GM19397 (cell line): ENCODE data around the gene ZNF74.
"Not testable (repeated sequence)": the region's sequence is repeated elsewhere in the genome, so short reads cannot be mapped to it uniquely, and the experiment has no call there.

Source experiments
- ATAC-seq: cut with Tn5 transposase; IDR thresholded peaks from one replicate; pipeline ENCODE4 v1.9.1; 2021; ENCODE audit warnings: mild to moderate bottlenecking, moderate library complexity; ENCODE audit not compliant: unreplicated experiment

ZNF74 gene

DNA sequence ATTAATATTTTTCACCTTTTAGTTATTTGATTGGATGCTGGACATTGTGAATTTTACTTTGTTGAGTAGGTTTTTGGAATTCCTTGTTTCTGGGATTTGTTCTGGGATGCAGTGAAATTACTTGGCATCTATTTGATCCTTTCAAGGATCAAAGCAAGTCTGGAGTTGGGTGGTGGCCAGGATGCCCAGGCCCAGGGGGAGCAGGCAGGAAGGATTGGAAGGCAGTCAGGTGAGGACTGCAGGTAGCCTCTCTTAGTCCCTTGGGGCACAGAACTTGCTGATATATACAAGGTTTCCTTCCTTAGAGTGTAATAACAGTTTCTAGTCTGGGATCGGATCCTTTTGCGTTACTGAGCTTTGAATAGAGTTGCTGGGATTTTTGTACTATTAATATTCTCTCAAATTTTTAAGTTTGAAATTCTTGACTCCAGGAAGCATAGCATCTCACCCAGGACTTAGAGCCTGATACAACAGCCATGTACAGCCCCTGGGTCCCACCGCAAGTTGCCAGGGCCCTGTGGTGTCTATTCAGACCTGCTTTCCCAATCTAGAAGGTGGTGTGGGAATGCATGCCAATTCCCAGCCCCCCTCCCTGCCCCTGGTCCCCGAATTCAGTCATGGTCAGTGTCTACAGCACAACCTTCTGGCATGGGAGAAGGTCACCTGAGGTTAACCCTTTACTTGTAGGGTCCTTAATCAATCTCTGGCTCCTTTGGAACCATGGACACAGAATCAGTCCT, 6.1 kb downstream of the ZNF74 start:
- ATAC-seq = no peak

DNA sequence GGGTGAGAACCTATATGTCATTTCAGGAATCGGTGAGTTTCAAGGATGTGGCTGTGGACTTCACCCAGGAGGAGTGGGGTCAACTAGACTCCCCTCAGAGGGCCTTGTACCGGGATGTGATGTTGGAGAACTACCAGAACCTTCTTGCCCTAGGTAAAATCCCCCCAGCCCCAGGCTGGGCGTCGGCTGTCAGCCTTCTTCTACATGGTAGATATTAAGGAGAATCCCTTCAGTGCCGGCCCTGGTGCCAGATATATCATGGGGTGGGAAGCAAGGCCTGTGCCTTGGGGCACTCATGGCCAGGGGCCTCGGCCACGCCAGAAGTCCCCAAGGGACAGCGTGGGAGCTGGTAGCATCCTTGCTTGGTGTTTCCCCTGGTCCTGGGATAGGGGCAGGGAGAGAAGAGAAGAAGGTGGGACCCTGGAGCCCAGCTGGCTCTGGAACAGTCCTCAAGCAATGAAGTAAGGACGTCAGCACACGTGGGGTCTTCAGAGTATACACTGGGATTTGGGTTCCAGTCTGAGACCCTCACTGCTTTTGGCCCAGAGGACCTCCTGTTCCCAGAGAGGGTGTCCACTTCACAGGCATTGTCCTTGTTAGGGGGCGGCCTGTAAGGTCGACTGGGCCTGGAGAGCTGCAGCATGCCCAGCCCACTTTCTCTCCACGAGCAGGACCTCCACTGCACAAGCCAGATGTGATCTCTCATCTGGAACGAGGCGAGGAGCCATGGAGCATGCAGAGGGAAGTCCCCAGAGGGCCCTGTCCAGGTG, 6.8 kb downstream of the ZNF74 start:
- ATAC-seq = no peak

DNA sequence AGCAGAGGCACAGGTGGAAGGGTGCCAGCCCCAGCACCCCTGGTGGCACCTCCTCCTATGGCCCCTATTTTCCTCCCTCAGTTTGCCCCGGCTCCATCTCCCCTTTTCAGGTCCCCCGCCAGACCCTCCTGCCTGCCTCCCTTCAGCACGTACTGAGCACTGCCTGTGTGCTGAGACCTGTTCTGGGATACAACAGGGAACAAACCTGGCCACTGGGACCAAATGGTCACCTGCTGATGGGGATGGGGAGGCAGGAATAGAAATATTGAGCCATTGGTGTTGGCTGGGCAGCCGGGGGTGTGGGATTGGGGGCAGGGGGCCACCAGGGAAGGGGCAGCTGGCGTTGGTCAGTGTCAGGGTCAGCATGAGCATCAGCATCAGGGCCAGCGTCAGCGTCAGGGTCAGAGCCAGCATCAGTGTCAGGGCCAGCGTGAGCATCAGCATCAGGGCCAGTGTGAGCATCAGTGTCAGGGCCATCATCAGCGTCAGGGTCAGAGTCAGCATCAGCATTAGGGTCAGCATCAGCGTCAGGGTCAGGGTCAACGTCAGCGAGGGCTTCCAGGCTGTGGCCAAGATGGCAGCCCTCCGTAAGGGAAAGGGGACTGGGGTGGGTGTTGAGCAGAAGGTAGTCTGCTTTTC, 7.5 kb downstream of the ZNF74 start:
- ATAC-seq = no peak

DNA sequence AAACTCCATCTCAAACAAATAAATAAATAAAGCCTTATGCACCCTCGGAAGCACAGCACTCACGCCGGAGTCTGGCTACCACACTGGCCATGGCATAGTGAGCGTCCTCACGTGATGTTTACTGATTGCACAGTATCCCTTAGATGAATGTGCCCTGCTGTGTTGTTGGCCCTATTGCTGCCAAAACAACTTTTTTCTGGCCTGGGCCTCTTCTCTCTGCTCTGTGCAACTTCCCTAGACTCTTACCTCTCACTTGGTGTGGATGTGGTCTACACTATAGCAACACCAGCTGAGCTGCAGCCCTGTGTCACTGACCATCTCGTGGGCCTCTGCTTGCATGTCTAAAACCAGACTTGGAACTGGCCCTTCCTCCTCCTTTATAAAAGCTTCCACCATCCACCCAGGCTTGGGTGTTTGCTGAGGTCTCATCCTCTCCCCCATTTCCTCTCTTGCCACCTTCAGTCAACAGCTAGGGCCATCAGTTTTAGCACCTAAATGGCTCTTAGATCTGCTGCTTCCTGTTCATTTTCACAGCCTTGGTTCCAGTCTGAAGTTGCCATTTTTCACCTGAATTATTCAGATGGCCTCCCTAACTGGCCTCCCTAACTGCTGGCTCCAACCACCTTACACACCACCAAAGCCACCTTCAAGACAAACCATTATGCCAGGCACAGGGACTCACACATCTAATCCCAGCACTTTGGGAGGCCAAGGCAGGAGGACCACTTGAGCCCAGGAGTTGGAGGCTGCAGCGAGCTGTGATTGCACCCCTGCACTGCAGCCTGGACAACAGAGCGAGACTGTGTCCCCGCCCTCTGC, 9.2 kb downstream of the ZNF74 start:
- no peak for ATAC-seq

DNA sequence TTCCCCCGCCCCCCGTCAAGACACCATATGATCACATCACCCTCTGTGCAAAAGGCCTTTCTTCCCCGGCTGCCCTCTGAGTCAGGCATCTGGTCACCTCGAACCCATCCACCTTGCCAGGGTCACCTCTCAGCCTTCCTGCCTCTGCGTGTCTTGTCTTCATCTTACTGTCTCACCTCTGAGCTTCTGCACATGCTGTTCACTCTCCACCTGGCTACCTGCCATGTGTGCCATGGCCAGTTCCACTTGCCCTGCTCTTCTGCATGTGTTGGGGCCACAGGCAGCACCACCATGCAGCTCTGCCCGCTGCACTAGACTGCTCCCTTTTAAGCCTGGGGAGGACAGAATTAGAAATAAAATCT, 9.8 kb downstream of the ZNF74 start:
- no peak for ATAC-seq

DNA sequence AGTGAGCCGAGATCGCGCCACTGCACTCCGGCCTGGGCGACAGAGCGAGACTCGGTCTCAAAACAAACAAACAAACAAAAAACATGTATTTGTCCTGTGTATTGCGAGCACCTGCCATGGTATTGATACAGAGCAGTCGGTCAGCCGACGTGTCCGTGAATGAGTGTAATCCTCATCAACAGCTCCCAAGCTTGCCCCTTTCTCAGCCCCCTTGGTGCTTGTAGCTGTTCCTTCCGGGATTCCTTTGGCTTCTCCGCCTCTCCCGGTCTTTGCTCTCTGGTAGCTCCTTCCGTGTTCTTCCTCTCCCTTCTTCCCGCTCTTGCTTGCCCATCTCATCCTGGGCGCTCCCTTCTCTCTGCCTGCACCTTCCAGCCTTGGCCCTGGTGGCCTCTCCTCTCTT, 10.9 kb downstream of the ZNF74 start:
- no peak for ATAC-seq

DNA sequence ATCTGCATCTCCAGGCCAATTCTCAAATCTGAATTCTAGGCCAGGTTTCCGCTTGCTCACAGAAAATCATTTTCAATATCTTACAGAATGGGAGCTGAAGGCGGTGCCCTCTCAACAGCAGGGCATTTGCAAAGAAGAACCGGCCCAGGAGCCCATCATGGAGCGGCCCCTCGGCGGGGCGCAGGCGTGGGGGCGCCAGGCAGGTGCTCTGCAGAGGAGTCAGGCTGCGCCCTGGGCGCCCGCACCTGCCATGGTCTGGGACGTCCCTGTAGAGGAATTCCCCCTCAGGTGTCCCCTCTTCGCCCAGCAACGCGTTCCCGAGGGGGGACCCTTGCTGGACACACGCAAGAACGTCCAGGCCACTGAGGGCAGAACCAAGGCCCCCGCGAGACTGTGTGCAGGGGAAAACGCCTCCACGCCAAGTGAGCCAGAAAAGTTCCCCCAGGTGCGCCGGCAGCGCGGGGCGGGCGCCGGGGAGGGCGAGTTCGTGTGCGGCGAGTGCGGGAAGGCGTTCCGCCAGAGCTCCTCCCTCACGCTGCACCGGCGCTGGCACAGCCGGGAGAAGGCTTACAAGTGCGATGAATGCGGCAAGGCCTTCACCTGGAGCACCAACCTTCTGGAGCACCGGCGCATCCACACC, 11.5 kb downstream of the ZNF74 start:
- no peak for ATAC-seq

DNA sequence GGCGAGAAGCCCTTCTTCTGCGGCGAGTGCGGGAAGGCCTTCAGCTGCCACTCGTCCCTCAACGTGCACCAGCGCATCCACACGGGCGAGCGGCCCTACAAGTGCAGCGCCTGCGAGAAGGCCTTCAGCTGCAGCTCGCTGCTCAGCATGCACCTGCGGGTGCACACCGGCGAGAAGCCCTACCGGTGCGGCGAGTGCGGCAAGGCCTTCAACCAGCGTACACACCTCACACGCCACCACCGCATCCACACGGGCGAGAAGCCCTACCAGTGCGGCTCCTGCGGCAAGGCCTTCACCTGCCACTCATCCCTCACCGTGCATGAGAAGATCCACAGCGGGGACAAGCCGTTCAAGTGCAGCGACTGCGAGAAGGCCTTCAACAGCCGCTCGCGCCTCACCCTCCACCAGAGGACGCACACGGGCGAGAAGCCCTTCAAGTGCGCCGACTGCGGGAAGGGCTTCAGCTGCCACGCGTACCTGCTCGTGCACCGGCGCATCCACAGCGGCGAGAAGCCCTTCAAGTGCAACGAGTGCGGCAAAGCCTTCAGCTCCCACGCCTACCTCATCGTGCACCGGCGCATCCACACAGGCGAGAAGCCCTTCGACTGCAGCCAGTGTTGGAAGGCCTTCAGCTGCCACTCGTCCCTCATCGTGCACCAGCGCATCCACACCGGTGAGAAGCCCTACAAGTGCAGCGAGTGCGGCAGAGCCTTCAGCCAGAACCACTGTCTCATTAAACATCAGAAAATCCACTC, 12.2 kb downstream of the ZNF74 start:
- ATAC-seq = no peak

DNA sequence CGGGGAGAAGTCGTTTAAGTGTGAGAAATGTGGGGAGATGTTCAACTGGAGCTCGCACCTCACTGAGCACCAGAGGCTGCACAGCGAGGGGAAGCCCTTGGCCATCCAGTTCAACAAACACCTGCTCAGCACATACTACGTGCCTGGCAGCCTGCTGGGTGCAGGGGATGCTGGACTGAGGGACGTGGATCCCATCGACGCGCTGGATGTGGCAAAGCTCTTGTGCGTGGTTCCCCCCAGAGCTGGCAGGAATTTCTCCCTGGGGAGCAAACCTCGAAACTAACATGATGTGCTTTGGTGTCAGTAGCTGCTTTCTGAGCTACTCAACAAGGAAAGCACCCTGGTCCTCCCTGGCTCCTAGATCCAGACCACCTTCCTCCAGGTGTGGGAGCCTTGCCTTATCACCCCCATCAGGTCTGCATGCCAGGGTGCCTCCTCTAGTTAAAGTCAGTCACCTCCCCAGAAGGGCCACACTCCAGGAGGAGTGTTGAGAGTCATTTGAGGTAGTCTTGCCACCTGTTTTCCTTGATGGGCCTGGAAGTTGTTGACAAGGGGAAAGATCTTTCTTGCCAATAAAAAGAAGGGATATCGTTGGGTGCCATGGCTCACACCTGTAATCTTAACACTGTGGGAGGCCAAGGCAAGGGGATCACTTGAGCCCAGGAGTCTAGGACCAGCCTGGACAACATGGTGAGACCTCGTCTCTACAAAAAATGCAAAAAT, 12.9 kb downstream of the ZNF74 start:
- no peak for ATAC-seq

DNA sequence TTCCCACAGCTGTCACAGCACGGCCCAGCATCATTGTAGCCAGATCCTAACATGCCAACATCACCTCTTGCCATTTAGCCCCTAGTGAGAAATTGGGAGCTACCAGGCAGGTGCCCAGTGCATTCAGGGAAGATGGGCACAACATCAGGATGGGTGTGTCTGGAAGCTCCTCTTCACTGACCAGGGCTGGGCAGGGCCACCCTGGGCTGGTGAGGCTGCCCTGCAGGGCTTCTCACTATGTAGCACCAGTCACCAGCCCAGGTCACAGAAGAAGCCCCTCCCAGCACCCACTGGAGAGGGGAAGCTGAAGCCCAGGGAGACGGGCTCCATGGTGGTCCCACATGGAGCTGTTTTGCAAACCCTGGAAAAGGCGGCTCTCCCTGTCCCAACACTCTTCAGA, 13.9 kb downstream of the ZNF74 start:
- ATAC-seq = no peak

DNA sequence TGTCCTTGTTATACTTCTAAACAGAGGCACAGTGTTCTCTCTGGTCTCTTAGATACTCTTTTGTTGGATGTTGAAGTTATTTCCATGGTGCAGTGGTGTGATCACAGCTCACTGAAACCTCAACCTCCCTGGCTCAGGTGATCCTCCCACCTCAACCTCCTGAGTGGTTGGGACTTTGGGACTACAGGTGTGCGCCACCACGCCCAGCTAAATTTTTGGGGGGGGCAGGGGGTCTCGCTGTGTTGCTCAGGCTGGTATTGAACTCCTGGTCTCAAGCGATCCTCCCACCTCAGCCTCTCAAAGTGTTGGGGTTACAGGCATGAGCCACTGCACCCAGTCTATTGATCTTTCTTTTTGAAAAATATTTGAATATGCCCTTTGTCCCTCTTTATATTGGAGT, 14.9 kb downstream of the ZNF74 start:
- no peak for ATAC-seq

DNA sequence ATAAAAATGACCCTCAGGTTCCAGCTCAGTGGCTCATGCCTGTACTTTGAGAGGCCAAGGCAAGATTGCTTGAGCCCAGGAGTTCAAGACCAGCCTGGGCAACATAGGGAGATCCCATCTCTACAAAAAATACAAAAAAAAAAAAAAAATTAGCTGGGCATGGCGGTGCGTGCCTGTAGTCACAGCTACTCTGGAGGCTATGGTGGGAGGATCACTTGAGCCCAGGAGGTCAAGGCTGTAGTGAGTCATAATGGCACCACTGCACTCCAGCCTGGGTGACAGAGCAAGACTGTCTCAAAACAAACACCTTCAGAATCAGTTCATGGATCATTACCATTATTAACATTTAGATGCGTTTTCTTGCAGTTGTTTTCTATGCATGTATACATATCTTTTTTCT, 15.4 kb downstream of the ZNF74 start:
- ATAC-seq = not testable (repeated sequence)

DNA sequence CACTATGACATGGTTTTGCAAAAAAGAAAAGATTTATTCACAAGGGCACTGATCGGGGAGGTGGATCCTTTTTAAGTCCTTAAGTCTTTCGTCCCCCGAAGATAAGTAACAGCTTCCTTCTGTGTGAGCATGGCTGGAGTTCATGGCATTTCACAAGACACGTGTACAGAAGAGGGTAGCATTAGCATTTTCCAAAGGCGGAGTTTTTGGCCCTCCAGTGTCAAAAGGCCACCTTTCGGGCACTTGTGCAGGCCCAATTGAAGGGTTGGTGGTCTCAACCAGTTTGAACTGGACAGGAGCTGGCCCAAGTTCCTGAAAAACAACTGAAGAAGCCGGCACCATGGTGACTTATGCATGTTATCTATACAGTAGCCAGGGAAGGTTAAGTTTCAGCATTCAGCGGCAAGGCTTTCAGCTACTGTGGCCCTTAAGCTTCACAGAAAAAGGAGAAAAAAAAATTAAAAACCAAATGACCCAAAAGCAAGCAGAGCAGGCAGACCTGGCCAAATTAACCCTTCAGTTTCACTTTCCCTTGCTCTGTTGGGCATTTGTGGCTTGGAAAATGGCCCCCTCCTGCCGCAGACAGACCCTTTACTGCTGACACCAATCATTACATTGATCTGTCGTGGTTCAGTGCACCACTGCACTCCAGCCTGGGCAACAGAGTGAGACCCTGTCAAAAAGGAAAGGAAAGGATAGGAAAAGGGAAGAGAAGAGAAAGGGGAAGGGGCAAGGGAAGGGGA, 18.7 kb downstream of the ZNF74 start:
- ATAC-seq = no peak

DNA sequence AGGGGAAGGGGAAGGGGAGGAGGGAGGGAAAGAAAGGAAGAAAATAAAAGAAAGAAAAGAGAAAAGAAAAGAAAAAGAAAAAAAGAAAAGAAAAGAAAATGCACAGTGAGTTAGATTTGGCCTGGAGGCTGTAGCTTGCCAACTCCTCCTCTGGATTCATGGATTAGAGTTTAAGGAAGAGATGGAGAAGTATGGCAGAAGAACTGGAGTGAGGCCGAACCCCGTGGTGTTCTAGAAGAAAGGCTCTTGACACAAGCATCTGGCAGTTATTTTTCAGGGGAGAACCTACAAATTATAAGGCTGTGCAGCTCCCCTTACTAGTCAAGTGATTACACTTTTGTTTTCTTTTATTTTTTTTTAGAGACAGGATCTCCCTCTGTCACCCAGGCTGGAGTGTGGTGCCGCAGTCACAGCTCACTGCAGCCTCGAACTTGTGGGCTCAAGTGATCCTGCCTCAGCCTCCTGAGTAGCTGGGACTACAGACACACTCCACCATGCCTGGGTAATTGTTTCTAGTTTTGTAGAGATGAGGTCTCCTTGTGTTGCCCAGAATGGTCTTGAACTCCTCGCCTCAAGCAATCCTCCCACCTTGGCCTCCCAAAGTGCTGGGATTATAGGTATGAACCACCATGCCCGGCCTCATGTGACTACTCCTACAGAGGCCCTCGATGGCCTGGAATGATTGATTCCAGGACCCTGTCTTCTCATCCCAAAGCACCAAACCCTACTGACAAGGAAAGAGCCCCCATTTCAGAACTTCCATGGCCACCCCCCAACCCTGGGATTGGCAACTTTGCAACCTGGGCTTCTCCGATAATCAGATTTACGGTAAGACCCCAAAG, 19.5 kb downstream of the ZNF74 start:
- ATAC-seq = no peak

DNA sequence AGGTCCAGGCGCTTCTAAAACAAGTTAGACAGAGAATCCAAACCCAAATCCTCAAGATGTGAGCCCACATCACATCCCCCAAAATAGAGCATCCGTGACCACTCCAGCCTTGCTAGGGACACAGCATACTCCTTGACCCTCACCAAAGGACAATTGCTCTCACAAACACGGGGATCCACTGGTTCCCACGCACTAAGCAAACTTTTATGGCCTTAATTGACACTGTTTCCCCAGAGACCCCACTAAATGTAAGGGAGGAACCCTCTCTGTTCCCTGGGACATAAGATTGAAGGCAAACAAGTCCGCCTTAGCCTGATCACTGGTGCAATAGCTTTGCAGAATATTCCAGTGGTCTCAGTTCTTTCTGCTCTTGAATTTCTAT, 20.1 kb downstream of the ZNF74 start:
- no peak for ATAC-seq

DNA sequence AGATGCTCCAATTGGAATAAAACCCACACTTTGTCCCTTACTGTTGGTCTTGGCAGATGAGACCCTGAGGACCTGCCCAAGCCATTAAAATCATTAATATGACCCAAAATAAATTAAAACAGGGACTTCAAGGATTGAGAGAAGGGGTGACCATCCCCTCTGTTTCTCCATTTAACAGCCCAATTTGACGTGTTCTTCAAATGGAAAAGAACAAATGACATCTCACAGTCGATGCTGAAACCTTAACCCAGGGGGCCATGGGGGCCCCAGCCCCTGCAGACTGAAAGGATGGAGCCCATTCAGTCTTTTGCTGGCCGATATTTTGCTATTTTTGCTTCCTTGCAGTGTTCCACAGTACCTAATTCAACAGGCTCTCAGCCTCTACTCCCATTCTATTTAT, 20.5 kb downstream of the ZNF74 start:
- no peak for ATAC-seq

DNA sequence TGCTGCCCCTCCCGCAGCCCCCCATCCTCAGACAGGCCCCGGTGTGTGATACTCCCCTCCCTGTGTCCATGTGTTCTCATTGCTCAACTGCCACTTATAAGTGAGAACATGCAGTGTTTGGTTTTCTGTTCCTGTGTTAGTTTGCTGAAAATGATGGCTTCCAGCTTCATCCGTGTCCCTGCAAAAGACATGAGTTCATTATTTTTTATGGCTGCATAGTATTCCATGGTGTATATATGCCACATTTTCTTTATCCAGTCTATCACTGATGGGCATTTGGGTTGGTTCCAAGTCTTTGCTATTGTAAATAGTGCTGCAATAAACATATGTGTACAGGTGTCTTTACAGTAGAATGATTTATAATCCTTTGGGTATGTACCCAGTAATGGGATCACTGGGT, 21.3 kb downstream of the ZNF74 start:
- ATAC-seq = not testable (repeated sequence)

DNA sequence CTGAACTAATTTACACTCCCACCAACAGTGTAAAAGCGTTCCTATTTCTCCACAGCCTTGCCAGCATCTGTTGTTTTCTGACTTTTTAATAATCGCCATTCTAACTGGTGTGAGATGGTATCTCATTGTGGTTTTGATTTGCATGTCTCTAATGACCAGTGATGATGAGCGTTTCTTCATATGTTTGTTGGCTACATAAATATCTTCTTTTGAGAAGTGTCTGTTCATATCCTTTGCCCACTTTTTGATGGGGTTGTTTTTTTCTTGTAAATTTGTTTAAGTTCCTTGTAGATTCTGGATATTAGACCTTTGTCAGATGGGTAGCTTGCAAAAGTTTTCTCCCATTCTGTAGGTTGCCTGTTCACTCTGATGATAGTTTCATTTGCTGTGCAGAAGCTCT, 21.7 kb downstream of the ZNF74 start:
- not testable (repeated sequence) for ATAC-seq
